ENCODE data around the gene KIF26B. TPM values are rescaled to one million over a fixed set of nuclear protein-coding genes. Genes with fewer than 3 reads are reported as not detected.

Gene KIF26B
- total RNA-seq, 2 donors from 2014 or later: 0.78 to 4.6 TPM

- TF ChIP-seq CTCF (IDR thresholded peaks at IDR 0.05): no peak
- no peak for TF ChIP-seq POLR2A (IDR thresholded peaks at IDR 0.05)
- 37 to 44% methylated on average over 8 to 9 of the region's 9 CpGs for WGBS, 2 donors
- H3K4me1 ChIP-seq: no peaks in the 10 kb centered on the region
- ATAC-seq: no peak
- no peak overlapping the region for H3K4me3 ChIP-seq
- H3K9me3 ChIP-seq: no peaks in the 10 kb centered on the region
- no peaks in the 10 kb centered on the region for H3K27me3 ChIP-seq
- intact Hi-C loops (cut with DNase I): no loop called here
- DNase-seq: peak in 1 of 4 donors; percentile 12
- no peak overlapping the region for H3K27ac ChIP-seq
- no peaks in the 10 kb centered on the region for H3K36me3 ChIP-seq (replicated peaks in 1 of 2; ENCODE audit: insufficient read depth in 1 of 2, low read depth in 2 of 2)
Observed at GRCh38 chr1:245654460-245655050, 499.8 kb downstream of the KIF26B start.

DNA sequence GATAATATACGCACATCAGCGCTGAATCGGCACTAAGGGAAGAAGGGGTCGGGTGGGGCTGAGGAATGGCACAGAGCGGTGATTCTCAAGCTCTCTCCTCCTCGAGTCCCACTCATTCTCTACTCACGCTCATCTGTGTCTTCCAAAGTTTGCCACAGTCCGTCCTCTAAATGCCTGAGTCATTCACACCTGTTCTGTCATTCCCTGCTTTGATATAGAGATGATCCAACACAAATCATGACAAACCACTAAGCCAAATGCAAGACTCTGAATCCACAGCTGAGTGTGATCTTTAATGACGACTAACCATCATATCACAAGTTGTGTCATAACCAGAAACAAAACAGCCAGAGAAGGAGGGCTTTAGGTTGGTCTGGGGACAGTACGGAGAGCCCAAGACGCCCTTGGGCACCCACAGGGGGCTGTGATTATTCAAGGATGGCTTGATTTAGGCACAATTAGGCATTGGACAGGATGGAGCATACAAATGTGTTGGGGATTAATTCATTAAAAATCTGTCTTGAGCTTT, 501.5 kb downstream of the KIF26B start:
- TF ChIP-seq POLR2A (IDR thresholded peaks at IDR 0.05): no peak
- no peak for TF ChIP-seq CTCF (IDR thresholded peaks at IDR 0.05)
- Histone ChIP-seq H3K27me3 (no peaks in the 10 kb centered on the region), H3K4me1 (no peaks in the 10 kb centered on the region), H3K9me3 (no peaks in the 10 kb centered on the region), H3K4me3 (no peak overlapping the region), H3K36me3 (replicated peaks in 1 of 2; ENCODE audit: insufficient read depth in 1 of 2, low read depth in 2 of 2) (no peaks in the 10 kb centered on the region), H3K27ac (no peak overlapping the region)
- DNase-seq (no peak), ATAC-seq (no peak)
- intact Hi-C loops (cut with DNase I): no loop called here
- 85 to 90% methylated on average over 11 of the region's 11 CpGs for WGBS, 2 donors

- Histone ChIP-seq H3K36me3 (replicated peaks in 1 of 2; ENCODE audit: insufficient read depth in 1 of 2, low read depth in 2 of 2) (no peaks in the 10 kb centered on the region), H3K27ac (no peak overlapping the region), H3K4me1 (no peaks in the 10 kb centered on the region), H3K4me3 (no peak overlapping the region), H3K27me3 (no peaks in the 10 kb centered on the region), H3K9me3 (no peaks in the 10 kb centered on the region)
- intact Hi-C loops (cut with DNase I): no loop called here
- 66 to 75% methylated on average over 6 of the region's 6 CpGs for WGBS, 2 donors
- DNase-seq: no peak
- TF ChIP-seq CTCF (IDR thresholded peaks at IDR 0.05) (no peak), POLR2A (IDR thresholded peaks at IDR 0.05) (no peak)
- no peak for ATAC-seq
Observed at GRCh38 chr1:245657371-245657770, 502.6 kb downstream of the KIF26B start.

DNA sequence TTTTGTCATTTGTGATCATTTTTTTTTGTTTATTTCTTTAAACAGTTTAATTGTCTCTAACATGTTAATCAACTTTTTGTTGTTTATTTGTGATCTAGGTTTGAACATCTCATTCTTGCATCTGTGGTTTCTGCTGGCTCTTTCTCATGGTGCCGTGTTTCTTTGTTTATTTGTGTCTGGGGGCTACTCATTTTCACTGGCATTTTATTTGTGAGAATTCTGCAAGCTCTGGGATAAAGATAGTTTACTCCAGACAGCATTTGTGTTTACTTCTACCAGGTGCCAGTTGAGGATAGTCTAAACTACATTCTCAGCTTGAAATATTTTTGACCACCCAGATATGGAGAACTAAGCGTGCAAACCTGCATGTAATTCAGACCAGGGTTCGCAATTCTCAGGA, 508.6 kb downstream of the KIF26B start:
- TF ChIP-seq CTCF (IDR thresholded peaks at IDR 0.05) (no peak), POLR2A (IDR thresholded peaks at IDR 0.05) (no peak)
- ATAC-seq: no peak
- intact Hi-C loops (cut with DNase I): no loop called here

DNA sequence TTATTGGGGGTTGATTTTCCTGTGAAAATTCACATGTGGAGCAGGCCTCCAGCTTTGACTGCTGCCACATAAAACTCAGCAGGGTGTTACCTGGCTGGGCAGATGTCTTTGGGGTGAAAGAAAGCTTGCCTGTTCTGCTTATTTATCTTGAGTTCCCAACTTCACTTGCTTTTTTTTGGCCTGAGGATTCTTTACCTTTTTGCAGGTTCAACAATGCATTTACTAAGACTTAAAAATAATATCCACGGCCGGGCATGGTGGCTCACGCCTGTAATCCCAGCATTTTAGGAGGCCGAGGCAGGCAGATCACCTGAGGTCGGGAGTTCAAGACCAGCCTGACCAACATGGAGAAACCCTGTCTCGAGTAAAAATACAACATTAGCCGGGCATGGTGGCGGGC, 509.1 kb downstream of the KIF26B start:
- TF ChIP-seq CTCF (IDR thresholded peaks at IDR 0.05): no peak
- TF ChIP-seq POLR2A (IDR thresholded peaks at IDR 0.05): no peak
- intact Hi-C loops (cut with DNase I): no loop called here
- Histone ChIP-seq H3K4me3 (no peak overlapping the region), H3K4me1 (no peaks in the 10 kb centered on the region), H3K9me3 (no peaks in the 10 kb centered on the region), H3K36me3 (replicated peaks in 1 of 2; ENCODE audit: insufficient read depth in 1 of 2, low read depth in 2 of 2) (no peaks in the 10 kb centered on the region), H3K27me3 (no peaks in the 10 kb centered on the region), H3K27ac (no peak overlapping the region)
- WGBS, 2 donors: 80 to 81% methylated on average over 8 of the region's 8 CpGs
- no peak for ATAC-seq
- no peak for DNase-seq

More for the DNA sequence above, 508.6 kb downstream of the KIF26B start:
- H3K27ac ChIP-seq: no peak overlapping the region
- no peak overlapping the region for H3K4me3 ChIP-seq
- 72 to 89% methylated on average over 3 of the region's 3 CpGs for WGBS, 2 donors
- H3K4me1 ChIP-seq: no peaks in the 10 kb centered on the region
- no peak for DNase-seq
- H3K36me3 ChIP-seq (replicated peaks in 1 of 2; ENCODE audit: insufficient read depth in 1 of 2, low read depth in 2 of 2): no peaks in the 10 kb centered on the region
- H3K27me3 ChIP-seq: no peaks in the 10 kb centered on the region
- no peaks in the 10 kb centered on the region for H3K9me3 ChIP-seq

Measured in body of pancreas (tissue), 4 donors.